DOHH2 (cell line): ENCODE measurements around the gene GSTT2.

Source experiments
- EZH2phosphoT487 ChIP-seq: fragments of 200-600 bp; sonication (generic); IDR thresholded peaks from 2 replicates; pipeline ENCODE4 v1.6.1; 2017; ENCODE audit warnings: borderline replicate concordance, mild to moderate bottlenecking, antibody characterized with exemption, low read length, moderate library complexity, mixed read lengths
- TF ChIP-seq, protein P1 (sequence below): fragments of 200-600 bp; sonication (generic); IDR thresholded peaks from one replicate; pipeline ENCODE4 v1.5.1; 2014; ENCODE audit warnings: antibody characterized with exemption, mild to moderate bottlenecking, low read depth, low read length; ENCODE audit not compliant: poor library complexity, severe bottlenecking

DNA sequence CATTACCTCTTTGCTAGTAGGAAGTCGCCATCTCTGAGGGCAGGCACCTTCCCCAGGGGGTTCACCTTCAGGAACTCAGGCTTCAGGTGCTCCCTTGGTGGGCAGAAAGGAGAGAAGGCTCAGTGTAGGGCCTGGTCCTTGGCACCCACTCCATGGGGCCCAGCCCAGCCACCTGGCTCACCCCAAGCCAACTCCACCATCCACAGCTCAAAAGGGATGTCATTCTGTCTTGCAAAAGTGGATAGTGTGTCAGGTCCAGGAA, 28.0 kb downstream of the GSTT2 start:
- TF ChIP-seq, protein P1, sequence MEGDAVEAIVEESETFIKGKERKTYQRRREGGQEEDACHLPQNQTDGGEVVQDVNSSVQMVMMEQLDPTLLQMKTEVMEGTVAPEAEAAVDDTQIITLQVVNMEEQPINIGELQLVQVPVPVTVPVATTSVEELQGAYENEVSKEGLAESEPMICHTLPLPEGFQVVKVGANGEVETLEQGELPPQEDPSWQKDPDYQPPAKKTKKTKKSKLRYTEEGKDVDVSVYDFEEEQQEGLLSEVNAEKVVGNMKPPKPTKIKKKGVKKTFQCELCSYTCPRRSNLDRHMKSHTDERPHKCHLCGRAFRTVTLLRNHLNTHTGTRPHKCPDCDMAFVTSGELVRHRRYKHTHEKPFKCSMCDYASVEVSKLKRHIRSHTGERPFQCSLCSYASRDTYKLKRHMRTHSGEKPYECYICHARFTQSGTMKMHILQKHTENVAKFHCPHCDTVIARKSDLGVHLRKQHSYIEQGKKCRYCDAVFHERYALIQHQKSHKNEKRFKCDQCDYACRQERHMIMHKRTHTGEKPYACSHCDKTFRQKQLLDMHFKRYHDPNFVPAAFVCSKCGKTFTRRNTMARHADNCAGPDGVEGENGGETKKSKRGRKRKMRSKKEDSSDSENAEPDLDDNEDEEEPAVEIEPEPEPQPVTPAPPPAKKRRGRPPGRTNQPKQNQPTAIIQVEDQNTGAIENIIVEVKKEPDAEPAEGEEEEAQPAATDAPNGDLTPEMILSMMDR = no peak
- TF ChIP-seq EZH2phosphoT487 = no peak
